Lung (tissue), 12 donors: ENCODE measurements around the gene RNF151. TPM values are rescaled to one million over a fixed set of nuclear protein-coding genes. Genes with fewer than 3 reads are reported as not detected.

Experiments used
- ATAC-seq: fragments of 200-7000 bp; cut with Tn5 transposase; one replicate; pipeline ENCODE4 v1.9.1; 2020; ENCODE audit warnings: moderate number of reproducible peaks; ENCODE audit not compliant: insufficient read depth, low FRiP score
- DNase-seq, 3 donors: peaks; one replicate each; pipeline ENCODE4 v3.0.0-alpha.2; 2013 to 2017
- H3K27ac ChIP-seq, 2 donors: one replicate each; pipeline ENCODE4 v1.5.1; 2013; ENCODE audit warnings: mild to moderate bottlenecking in 2 of 2, moderate library complexity in 2 of 2, control low read depth in 1 of 2, inconsistent platforms in 1 of 2, low read depth in 1 of 2, low read length in 1 of 2
- H3K27me3 ChIP-seq, 3 donors: one replicate each; pipeline ENCODE4 v1.5.1; 2013; ENCODE audit warnings: low read length in 2 of 3; ENCODE audit not compliant: control insufficient read depth in 3 of 3, insufficient read depth in 3 of 3
- H3K36me3 ChIP-seq, 4 donors: one replicate each; pipeline ENCODE4 v1.5.1; 2013; ENCODE audit warnings: low read length in 4 of 4, mild to moderate bottlenecking in 1 of 4, moderate library complexity in 1 of 4; ENCODE audit not compliant: control insufficient read depth in 4 of 4, insufficient read depth in 4 of 4
- H3K4me1 ChIP-seq, 5 donors: one replicate each; pipeline ENCODE4 v1.5.1; 2013; ENCODE audit warnings: low read length in 5 of 5, mild to moderate bottlenecking in 2 of 5, moderate library complexity in 1 of 5; ENCODE audit not compliant: control insufficient read depth in 5 of 5, insufficient read depth in 5 of 5
- H3K4me3 ChIP-seq: one replicate; pipeline ENCODE4 v1.5.1; 2013; ENCODE audit warnings: mild to moderate bottlenecking, control low read depth, moderate library complexity
- H3K9ac ChIP-seq, 2 donors: one replicate each; pipeline ENCODE4 v1.5.1; 2013; ENCODE audit warnings: low read length in 2 of 2, control low read depth in 1 of 2; ENCODE audit not compliant: insufficient read depth in 1 of 2
- H3K9me3 ChIP-seq, 4 donors: one replicate each; pipeline ENCODE4 v1.5.1; 2013; ENCODE audit warnings: low read length in 3 of 4, mild to moderate bottlenecking in 1 of 4, moderate library complexity in 1 of 4; ENCODE audit not compliant: control insufficient read depth in 4 of 4, insufficient read depth in 3 of 4
- WGBS, 2 donors: extraction: QIAGEN DNeasy Blood & Tissue Kit; methylation state at CpG; one replicate each; pipeline ENCODE4 v1.1.7; 2013; 5-methylcytosine and 5-hydroxymethylcytosine counted together
- polyA plus RNA-seq, 2 donors: library from polyadenylated mRNA; stranded (reverse); fragments of 200-250 nt; gene quantifications; one replicate each; pipeline ENCODE4 v1.2.1, GENCODE V29; 2013
- total RNA-seq, 2 donors: library from RNA; depleted of rRNA in 1 of 2; stranded (reverse); fragments of >200 nt in 1 of 2; gene quantifications; one replicate each; pipeline ENCODE4 v1.2.1, GENCODE V29; 2014 to 2021
- TF ChIP-seq, protein P1 (sequence below): IDR thresholded peaks from 2 replicates; pipeline ENCODE4 v1.5.1; 2012; ENCODE audit warnings: mild to moderate bottlenecking; ENCODE audit errors: control extremely low read depth, extremely low read depth
- donor health status: control.
- donor health status: control.
- donor health status: Bipolar disorder and iron deficiency.
- donor health status: healthy.
- donor health status: DM: yes; HTN: yes; CAD: no.

Gene RNF151
- total and polyA plus RNA-seq, 4 donors: 0.15 TPM; not detected in 3

- Histone ChIP-seq H3K4me1 (peaks cover 0 to 11% (median 7%) of the 10 kb centered on the region in 5 donors), H3K4me3 (no peak overlapping the region), H3K27ac (no peak overlapping the region), H3K9ac (no peak overlapping the region), H3K36me3 (peaks cover 0 to 46% (median 20%) of the 10 kb centered on the region in 4 donors), H3K27me3 (peaks cover 0 to 5% (median 0%) of the 10 kb centered on the region in 3 donors), H3K9me3 (peaks cover 0 to 23% (median 0%) of the 10 kb centered on the region in 4 donors)
- whole genome bisulfite sequencing, 2 donors: 91 to 96% methylated on average over 15 to 16 of the region's 16 CpGs
- no peak for DNase-seq
- no peak for ATAC-seq
- TF ChIP-seq, protein P1, sequence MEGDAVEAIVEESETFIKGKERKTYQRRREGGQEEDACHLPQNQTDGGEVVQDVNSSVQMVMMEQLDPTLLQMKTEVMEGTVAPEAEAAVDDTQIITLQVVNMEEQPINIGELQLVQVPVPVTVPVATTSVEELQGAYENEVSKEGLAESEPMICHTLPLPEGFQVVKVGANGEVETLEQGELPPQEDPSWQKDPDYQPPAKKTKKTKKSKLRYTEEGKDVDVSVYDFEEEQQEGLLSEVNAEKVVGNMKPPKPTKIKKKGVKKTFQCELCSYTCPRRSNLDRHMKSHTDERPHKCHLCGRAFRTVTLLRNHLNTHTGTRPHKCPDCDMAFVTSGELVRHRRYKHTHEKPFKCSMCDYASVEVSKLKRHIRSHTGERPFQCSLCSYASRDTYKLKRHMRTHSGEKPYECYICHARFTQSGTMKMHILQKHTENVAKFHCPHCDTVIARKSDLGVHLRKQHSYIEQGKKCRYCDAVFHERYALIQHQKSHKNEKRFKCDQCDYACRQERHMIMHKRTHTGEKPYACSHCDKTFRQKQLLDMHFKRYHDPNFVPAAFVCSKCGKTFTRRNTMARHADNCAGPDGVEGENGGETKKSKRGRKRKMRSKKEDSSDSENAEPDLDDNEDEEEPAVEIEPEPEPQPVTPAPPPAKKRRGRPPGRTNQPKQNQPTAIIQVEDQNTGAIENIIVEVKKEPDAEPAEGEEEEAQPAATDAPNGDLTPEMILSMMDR: no peak
Observed at GRCh38 chr16:1973461-1974156, 7.0 kb downstream of the RNF151 start.

DNA sequence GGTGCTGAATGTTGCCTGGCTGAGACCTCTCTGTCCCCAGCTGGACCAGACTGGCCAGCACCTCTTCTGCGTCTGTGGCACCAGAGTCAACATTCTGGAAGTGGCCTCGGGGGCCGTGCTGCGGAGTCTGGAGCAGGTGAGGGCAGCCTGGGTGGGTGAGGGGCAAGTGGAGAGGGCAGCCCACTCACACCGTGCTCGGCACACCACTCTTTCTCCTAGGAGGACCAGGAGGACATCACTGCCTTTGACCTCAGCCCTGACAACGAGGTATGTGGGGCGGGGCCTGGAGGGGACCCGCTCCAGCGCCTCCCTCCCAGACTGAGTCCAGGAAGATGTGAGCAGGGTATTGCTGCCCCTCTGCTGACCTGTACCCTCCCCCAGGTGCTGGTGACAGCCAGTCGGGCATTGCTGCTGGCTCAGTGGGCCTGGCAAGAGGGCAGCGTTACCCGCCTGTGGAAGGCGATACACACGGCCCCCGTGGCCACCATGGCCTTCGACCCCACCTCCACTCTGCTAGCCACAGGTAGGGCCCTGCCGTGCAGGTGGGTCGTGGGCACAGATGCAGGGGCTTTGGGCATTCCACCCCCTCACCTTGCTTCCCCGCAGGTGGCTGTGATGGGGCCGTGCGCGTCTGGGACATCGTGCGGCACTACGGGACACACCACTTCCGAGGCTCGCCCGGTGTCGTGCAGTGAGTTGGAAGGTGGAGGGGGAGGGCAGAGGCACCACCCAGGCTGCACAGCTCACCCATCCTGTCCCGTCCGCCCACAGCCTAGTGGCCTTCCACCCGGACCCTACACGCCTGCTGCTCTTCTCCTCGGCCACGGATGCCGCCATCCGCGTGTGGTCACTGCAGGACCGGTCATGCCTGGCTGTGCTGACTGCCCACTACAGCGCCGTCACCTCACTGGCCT, 7.8 kb downstream of the RNF151 start:
- peaks cover 0 to 24% (median 0%) of the 10 kb centered on the region in 4 donors for H3K9me3 ChIP-seq
- 94 to 97% methylated on average over 41 to 42 of the region's 42 CpGs for WGBS, 2 donors
- H3K4me3 ChIP-seq: no peak overlapping the region
- H3K27me3 ChIP-seq: peaks cover 0 to 10% (median 0%) of the 10 kb centered on the region in 3 donors
- TF ChIP-seq, protein P1: no peak
- H3K36me3 ChIP-seq: peaks cover 0 to 47% (median 20%) of the 10 kb centered on the region in 4 donors
- H3K4me1 ChIP-seq: peaks cover 0 to 11% (median 7%) of the 10 kb centered on the region in 5 donors
- ATAC-seq (no peak), DNase-seq (no peak)
- H3K27ac ChIP-seq: no peak overlapping the region
- H3K9ac ChIP-seq: no peak overlapping the region

DNA sequence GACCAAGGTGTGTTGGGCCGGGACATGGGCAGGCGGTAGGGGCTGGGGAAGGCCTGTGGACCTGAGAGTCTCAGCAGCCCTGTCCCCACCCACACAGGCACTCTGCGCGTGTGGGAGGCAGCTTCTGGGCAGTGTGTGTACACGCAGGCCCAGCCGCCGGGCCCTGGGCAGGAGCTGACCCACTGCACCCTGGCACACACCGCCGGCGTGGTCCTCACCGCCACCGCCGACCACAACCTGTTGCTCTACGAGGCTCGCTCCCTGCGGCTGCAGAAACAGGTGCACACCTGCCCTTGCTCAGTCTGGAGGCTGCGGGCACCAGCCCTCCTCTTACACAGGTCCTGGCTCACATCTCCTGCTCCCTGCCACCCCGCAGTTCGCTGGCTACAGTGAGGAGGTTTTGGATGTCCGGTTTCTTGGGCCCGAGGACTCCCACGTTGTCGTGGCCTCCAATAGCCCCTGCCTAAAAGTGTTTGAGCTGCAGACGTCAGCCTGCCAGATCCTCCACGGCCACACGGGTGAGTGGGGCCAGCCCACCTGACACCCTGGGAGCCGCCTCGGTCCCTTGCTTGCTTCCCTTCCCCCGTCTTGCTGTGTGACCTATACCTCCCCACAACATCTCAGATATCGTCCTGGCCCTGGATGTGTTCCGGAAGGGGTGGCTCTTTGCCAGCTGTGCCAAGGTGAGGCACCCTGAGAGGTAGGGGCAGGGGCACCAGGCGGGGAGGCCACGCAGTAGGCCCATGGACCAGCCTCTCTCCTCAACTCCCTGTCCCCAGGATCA, 9.0 kb downstream of the RNF151 start:
- Histone ChIP-seq H3K9ac (no peak overlapping the region), H3K27me3 (peaks cover 0 to 21% (median 7%) of the 10 kb centered on the region in 3 donors), H3K36me3 (peaks cover 0 to 47% (median 20%) of the 10 kb centered on the region in 4 donors), H3K27ac (no peak overlapping the region), H3K4me3 (no peak overlapping the region), H3K9me3 (peaks cover 0 to 24% (median 0%) of the 10 kb centered on the region in 4 donors), H3K4me1 (peaks cover 0 to 14% (median 7%) of the 10 kb centered on the region in 5 donors)
- ATAC-seq: no peak
- no peak for DNase-seq
- TF ChIP-seq, protein P1: no peak
- 94 to 96% methylated on average over 33 of the region's 33 CpGs for WGBS, 2 donors
